Activated CD4-positive, alpha-beta T cell treated with anti-CD3 and anti-CD28 coated beads, Interleukin-2, amount 10 ng/mL, durations not matched to agents 24 days and 14 days (primary cell): ENCODE data around the gene DEAF1. TPM values are rescaled to one million over a fixed set of nuclear protein-coding genes. Genes with fewer than 3 reads are reported as not detected.

Experiments
- DNase-seq: peaks from one replicate; pipeline ENCODE4 v3.0.0; 2022
- H3K27ac Mint-ChIP-seq: one replicate; pipeline ENCODE4 v1.8.0; 2022; ENCODE audit warnings: mild to moderate bottlenecking, mixed read lengths
- H3K27me3 Mint-ChIP-seq: one replicate; pipeline ENCODE4 v1.8.0; 2022; ENCODE audit warnings: mixed read lengths
- H3K36me3 Mint-ChIP-seq: one replicate; pipeline ENCODE4 v1.8.0; 2022; ENCODE audit warnings: low read depth, mild to moderate bottlenecking, mixed read lengths
- H3K4me1 Mint-ChIP-seq: one replicate; pipeline ENCODE4 v1.8.0; 2021; ENCODE audit warnings: mixed read lengths
- H3K4me3 Mint-ChIP-seq: one replicate; pipeline ENCODE4 v1.8.0; 2022; ENCODE audit warnings: mild to moderate bottlenecking, moderate library complexity, mixed read lengths
- H3K9me3 Mint-ChIP-seq: one replicate; pipeline ENCODE4 v1.8.0; 2021; ENCODE audit warnings: mixed read lengths
- intact Hi-C: fragments of 100-400 bp; cut with micrococcal nuclease; formaldehyde crosslinking; loops from one replicate; pipeline ENCODE4 v1.15.1; 2023
- total RNA-seq: library from RNA; stranded (reverse); gene quantifications from 2 replicates; pipeline ENCODE4 v1.2.3, GENCODE V29; 2022

DEAF1 gene
- total RNA-seq, 1 donor from 2014 or later = 66.3 TPM

DNA sequence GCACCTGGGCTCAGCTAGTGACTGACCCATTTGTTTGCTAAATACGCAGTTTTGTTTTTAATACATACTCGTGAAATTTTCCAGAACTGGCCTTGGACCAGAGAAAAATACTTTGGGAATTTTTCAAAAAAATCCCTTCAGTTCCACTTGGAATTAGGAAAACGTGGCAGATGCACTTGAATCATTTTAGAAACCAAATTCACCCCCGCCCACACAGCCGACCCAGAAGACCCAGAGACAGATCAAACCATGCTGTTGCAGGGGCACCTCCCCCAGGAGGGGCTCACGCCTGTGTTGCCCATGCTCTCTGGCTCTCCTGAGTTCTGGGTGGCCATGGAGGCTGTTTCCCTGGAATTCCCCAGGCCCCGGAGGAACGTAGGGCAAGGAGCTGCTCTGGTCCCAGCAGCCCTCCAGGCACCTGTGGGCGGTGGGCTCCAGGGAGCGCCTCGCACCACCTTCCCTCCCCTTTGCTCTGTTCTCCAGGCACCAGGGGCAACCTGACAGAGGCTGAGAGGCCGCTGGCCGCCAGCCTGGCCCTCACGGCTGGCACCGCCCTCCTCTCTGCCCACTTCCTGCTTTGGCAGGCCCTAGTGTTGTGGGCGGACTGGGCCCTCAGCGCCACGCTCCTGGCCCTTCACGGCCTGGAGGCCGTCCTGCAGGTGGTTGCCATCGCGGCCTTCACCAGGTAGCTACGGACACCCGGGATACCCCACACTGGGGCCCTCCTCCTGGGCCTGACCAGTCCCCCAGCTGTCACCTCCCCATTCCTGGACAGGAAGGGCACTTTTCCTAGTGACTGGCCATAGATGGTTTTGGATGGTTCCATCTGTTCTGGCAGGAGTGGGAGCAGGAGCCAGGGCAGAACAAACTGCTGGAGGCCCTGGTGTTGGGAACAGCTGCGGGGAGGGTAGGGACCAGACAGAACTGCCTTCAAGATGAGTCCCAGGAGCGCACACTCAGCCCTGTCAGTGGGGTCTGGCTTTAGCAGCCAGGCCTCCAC, 7.7 kb upstream of the DEAF1 start:
- H3K27me3 Mint-ChIP-seq = peaks cover 11% of the 10 kb centered on the region
- intact Hi-C loops = no loop called here
- peaks cover 3% of the 10 kb centered on the region for H3K36me3 Mint-ChIP-seq
- peaks cover 7% of the 10 kb centered on the region for H3K4me1 Mint-ChIP-seq
- H3K27ac Mint-ChIP-seq = no peak overlapping the region
- no peak for DNase-seq
- H3K9me3 Mint-ChIP-seq = no peaks in the 10 kb centered on the region
- no peak overlapping the region for H3K4me3 Mint-ChIP-seq

DNA sequence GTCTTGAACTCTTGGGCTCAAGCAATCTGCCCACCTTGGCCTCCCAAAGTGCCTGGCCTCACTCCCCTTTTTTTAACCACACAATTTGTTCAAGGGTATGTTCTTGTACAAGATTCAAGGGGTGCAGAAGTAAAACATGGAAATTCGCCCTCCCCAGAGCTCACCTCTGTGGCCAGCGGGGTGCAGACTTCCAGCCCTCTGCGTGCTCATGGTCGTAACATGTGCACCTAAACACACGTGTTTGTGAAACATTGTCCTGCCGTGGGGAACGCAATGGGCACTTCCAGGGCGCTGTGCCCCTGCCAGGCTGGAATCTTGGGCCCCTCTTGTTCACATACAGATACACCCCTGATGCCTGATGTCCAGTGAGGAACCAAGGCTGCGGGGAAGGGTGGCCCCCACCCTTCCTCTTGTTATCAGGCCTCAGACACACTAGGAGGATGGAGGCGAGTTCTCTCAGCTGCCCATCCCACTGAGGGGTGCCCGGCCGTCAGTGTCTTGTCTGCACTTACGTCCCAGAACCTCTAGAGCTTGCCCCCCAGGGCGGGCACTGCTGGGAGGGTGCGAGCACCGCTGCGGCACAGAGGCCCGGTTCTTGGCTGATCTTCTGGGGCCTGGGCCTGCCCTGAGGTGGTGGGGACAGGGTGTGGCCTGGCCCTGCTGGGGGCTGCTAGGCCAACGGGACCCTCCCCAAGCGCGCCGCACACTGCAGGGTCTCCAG, 6.9 kb upstream of the DEAF1 start:
- H3K36me3 Mint-ChIP-seq = peaks cover 3% of the 10 kb centered on the region
- intact Hi-C loops = no loop called here
- peaks cover 4% of the 10 kb centered on the region for H3K27me3 Mint-ChIP-seq
- H3K27ac Mint-ChIP-seq = no peak overlapping the region
- no peak overlapping the region for H3K4me3 Mint-ChIP-seq
- H3K9me3 Mint-ChIP-seq = no peaks in the 10 kb centered on the region
- H3K4me1 Mint-ChIP-seq = peaks cover 13% of the 10 kb centered on the region
- DNase-seq = no peak

DNA sequence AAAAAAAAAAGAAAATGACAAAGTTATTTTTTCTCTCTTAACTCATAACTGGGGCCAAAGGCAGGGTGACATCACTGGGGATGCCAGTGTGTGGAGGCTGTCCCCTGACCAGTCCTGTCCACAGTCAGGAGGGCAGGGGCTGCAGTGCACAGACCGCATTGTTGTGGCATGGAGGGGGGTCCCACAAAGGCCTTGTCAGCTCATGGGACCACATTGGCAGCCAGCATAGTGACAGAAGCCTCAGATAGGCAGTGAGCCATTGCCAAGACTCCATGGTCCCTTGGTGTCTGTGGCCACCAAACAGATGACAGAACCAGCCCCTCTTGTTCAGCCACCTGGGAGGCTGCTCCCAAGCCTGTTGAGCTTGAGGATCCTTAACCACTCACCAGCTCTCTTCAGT, 4.7 kb upstream of the DEAF1 start:
- Mint-ChIP-seq H3K27me3 (no peaks in the 10 kb centered on the region), H3K9me3 (no peaks in the 10 kb centered on the region), H3K4me1 (peaks cover 14% of the 10 kb centered on the region), H3K36me3 (peaks cover 3% of the 10 kb centered on the region), H3K27ac (no peak overlapping the region), H3K4me3 (no peak overlapping the region)
- intact Hi-C loops = loop anchor here (5.0 kb wide), 2 partner anchors 98 to 162 kb away; partner anchors contain the start of genes HRAS, LRRC56 and SLC25A22
- no peak for DNase-seq

DNA sequence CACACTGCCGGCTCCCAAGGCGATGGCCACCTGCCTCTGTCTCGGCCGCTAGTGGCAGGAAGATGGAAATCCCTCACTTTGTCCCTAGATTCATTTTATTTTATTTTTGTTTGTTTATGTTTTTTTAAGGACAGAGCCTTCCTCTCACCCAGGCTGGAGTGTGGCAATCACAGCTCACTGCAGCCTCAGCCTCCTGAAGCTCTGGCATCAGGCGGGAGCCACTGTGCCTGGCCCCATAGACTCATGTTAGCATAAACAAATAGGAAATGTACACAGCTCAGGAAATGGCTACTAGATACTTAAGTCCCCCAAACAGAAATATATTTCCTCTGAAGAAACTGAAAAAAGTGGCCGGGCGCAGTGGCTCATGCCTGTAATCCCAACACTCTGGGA, 4.1 kb upstream of the DEAF1 start:
- H3K9me3 Mint-ChIP-seq = no peaks in the 10 kb centered on the region
- no peak for DNase-seq
- H3K4me3 Mint-ChIP-seq = no peak overlapping the region
- intact Hi-C loops = loop anchor here (5.0 kb wide), 2 partner anchors 98 to 162 kb away; partner anchors contain the start of genes HRAS, LRRC56 and SLC25A22
- no peaks in the 10 kb centered on the region for H3K27me3 Mint-ChIP-seq
- peaks cover 14% of the 10 kb centered on the region for H3K4me1 Mint-ChIP-seq
- H3K27ac Mint-ChIP-seq = no peak overlapping the region
- peaks cover 3% of the 10 kb centered on the region for H3K36me3 Mint-ChIP-seq

DNA sequence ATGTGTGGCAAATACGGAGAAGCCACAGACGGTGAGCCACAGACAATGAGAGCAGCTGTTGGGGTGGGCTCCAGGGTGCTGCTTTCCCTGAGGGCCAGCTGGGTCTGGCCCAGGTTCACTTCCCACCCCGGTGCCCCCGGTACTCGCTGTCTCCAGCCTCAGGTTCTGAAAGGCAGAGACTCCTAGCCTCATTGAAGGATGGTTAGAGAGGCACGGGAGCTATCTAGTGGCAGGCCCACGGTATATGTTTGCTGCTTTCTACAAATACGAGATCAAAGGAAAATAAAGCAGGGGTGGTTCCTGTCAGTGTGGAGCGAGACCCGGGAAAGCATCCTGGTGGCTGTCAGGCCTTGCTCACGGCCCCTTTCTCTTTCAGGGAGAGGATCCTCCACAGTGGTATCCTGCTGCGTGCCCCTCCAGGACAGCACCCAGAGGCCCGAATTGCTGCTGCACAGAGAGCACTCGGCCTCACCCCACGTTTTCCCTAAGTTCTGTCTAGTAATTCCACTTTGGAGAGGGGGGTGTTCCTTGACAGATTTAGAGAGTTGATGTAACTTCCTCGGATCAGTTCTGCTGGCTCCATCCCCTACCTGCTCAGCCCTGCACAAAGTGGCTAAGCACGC, 3.6 kb upstream of the DEAF1 start:
- no peak for DNase-seq
- peaks cover 15% of the 10 kb centered on the region for H3K4me1 Mint-ChIP-seq
- no peaks in the 10 kb centered on the region for H3K9me3 Mint-ChIP-seq
- no peaks in the 10 kb centered on the region for H3K27me3 Mint-ChIP-seq
- H3K27ac Mint-ChIP-seq = no peak overlapping the region
- intact Hi-C loops = loop anchor here (5.0 kb wide), 2 partner anchors 99 to 161 kb away; partner anchors contain the start of genes HRAS, LRRC56 and SLC25A22
- H3K4me3 Mint-ChIP-seq = no peak overlapping the region
- H3K36me3 Mint-ChIP-seq = peaks cover 3% of the 10 kb centered on the region

DNA sequence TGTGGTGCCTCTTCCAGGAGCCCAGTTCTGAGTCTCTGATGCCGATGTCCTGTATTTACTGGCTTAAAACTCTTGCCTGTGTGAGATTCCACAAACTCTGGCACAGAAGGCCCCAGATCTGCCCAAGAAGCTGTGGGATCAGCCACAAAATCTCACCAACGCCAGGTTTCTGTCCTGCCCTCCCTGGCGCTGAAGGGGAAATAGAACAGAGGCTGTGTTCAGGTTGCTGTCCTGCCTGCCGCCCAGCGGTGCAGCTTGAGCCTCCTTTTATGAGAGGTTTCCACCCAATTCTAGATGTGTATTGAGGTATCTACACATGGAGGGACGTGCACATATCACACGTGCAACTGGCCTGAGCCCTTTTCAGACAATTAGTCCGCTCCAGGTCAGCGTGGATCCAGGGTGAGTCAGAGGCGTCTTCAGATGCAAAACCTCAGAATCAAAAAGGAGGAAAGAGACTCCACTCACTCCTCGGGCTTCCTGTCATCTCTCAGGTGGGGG, 2.8 kb upstream of the DEAF1 start:
- no peak for DNase-seq
- Mint-ChIP-seq H3K36me3 (peaks cover 5% of the 10 kb centered on the region), H3K4me1 (peaks cover 23% of the 10 kb centered on the region), H3K4me3 (peak overlapping the region; percentile 24), H3K27ac (peak overlapping the region; percentile 47), H3K9me3 (no peaks in the 10 kb centered on the region), H3K27me3 (no peaks in the 10 kb centered on the region)
- intact Hi-C loops = loop anchor here (5.0 kb wide), 2 partner anchors 99 to 161 kb away; partner anchors contain the start of genes HRAS, LRRC56 and SLC25A22

DNA sequence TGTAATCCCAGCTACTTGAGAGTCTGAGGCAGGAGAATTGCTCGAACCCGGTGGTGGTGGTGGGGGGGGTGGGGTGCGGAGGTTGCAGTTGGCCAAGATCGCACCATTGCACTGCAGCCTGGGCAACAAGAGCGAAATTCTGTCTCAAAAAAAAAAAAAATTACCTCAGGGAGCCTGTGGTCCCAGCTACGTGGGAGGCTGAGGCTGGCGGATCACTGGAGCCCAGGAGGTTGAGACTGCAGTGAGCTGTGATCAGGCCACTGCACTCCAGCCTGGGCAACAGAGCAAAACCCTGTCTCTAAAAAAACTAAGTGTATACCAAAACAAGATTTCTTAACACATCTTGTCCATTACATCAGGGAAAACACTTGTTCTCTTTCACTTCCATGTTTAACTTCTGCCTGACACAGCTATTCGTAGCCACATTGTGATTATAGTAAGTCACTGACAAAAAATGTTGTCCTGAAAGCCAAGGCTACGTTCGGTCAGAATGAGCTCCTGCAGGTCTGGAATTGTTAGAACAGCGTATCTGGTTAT, 2.0 kb upstream of the DEAF1 start:
- Mint-ChIP-seq H3K4me3 (peak overlapping the region; percentile 90), H3K36me3 (peaks cover 6% of the 10 kb centered on the region), H3K9me3 (no peaks in the 10 kb centered on the region), H3K27ac (peak overlapping the region; percentile 28), H3K4me1 (peaks cover 29% of the 10 kb centered on the region), H3K27me3 (no peaks in the 10 kb centered on the region)
- intact Hi-C loops = loop anchor here (5.0 kb wide), 2 partner anchors 100 to 160 kb away; partner anchors contain the start of genes HRAS, LRRC56 and SLC25A22
- DNase-seq = no peak

DNA sequence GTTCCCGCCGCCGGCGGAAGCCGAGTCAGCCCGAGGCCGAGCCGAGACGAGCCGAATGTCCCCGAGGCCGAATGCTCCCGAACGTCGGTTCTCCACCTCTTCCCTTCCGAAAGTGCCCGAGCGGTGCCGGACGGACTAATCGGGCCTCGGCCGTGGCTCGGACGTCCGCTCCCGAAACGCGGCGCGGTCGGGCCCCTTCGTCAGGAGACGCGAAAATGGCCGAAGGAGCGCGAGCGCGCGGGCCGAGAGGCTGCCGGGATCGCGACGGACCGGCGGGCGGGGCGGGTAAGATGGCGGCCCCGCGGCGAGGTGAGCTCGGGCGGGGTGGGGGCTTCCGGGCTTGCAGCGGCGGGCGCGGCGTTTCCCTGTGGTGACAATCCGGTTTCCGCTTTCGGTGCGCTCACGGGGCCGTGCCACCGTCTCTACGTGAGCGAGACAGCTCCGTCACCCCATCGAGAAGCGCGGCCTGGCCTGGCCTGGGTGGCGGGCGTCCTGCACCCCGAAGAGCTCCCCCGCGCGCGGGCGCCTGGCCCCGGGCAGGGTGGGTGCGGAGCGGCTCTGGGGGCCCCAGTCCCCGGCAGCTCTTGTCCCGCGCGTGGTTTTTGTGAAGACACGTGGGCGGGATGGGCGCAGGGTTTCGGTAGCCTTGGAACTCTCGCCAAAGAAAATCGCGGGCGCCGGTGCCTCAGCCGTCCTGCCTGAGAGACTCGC, 671 bp upstream of the DEAF1 start, which contains the start of gene TMEM80:
TMEM80 (plus strand) TSS at position 279 of the 711 bp plus-strand sequence; CDS start at position 291, 12 bp downstream.
- Mint-ChIP-seq H3K9me3 (no peaks in the 10 kb centered on the region), H3K27me3 (no peaks in the 10 kb centered on the region), H3K4me3 (peak within 1 kb of the TSS; percentile 90), H3K36me3 (peaks cover 10% of the 10 kb centered on the region), H3K4me1 (peaks cover 42% of the 10 kb centered on the region), H3K27ac (peak within 1 kb of the TSS; percentile 94)
- DNase-seq = peak; percentile 99
- intact Hi-C loops = loop anchor here (1.0 to 5.0 kb wide), 4 partner anchors 31 to 158 kb away; partner anchors contain the start of genes HRAS, LRRC56, PHRF1 and SLC25A22

DNA sequence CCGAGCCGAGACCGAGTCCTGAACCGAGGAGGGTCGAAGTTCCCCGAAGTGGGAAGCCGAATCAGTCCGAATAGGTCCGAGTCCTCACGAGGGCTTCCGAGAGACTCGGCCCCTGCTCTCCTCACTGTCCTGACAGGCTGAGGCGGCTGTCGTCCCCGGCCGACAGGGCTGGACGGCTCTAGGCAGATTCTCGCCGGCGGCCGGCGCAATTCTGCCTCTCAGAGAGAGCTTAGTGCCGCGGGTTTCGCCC, 191 bp upstream of the DEAF1 start:
- peak overlapping the region; percentile 94 for H3K27ac Mint-ChIP-seq
- peak overlapping the region; percentile 90 for H3K4me3 Mint-ChIP-seq
- no peaks in the 10 kb centered on the region for H3K9me3 Mint-ChIP-seq
- no peaks in the 10 kb centered on the region for H3K27me3 Mint-ChIP-seq
- no peak for DNase-seq
- peaks cover 9% of the 10 kb centered on the region for H3K36me3 Mint-ChIP-seq
- intact Hi-C loops = loop anchor here (1.0 to 5.0 kb wide), 4 partner anchors 32 to 158 kb away; partner anchors contain the start of genes HRAS, LRRC56, PHRF1 and SLC25A22
- peaks cover 45% of the 10 kb centered on the region for H3K4me1 Mint-ChIP-seq

DNA sequence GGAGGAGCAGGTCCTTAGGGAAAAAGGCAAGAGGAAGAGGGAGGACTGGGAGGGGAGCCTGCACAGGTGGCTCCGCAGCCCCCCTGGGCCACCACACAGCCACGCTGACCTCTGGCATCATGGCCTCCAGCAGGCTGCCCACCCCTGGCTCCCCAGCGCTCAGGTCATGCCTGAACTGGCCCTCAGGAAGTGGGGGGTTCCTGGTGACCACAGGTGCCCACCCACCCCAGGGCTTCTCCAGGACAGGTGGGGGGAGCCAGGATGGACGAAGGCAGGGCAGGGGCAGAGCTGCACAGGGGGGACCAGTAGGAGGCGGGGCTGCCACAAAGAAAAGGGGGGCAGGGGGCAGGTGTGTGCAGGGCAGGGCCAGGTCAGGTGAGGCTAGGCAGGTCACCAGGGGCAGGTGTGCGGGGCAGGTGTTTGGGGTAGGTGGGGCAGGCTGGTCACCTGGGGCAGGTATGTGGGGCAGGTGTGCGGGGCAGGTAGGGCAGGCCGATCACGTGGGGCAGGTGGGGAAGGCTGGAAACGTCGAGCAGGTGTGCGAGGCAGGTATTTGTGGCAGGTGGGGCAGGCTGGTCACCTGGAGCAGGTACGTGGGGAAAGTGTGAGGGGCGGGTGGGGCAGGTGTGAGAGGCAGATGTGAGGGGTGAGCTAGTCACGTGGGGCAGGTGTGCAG, 997 bp downstream of the DEAF1 start:
- Mint-ChIP-seq H3K36me3 (peaks cover 17% of the 10 kb centered on the region), H3K27me3 (no peaks in the 10 kb centered on the region), H3K9me3 (no peaks in the 10 kb centered on the region), H3K4me3 (peak overlapping the region; percentile 90), H3K27ac (peak overlapping the region; percentile 90), H3K4me1 (peaks cover 45% of the 10 kb centered on the region)
- intact Hi-C loops = loop anchor here (2.0 kb wide), 1 partner anchor 33 kb away; no protein-coding TSS in a partner anchor
- DNase-seq = peak; percentile 60

DNA sequence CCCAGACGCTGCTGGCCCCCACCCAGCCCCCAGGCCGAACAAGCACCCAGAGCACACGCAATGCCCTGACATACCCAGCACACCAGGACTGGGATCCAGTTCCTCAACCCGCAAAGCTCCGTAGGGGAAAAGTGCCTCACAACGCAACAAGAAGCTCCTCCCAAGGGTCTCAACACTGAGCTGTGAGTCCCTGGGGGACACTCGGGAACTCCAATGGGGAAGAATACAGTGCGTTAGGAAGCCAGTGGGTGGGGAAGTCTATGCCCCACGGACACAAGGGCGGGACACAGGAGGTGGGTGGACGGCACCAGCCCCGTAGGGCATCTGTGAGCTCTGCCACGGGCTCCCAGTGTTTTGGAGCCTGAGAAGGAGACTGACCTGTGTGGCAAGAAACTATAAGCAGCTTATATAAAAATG, 1.6 kb downstream of the DEAF1 start:
- H3K4me1 Mint-ChIP-seq = peaks cover 45% of the 10 kb centered on the region
- peak overlapping the region; percentile 90 for H3K4me3 Mint-ChIP-seq
- H3K27ac Mint-ChIP-seq = peak overlapping the region; percentile 90
- intact Hi-C loops = no loop called here
- peak; percentile 69 for DNase-seq
- no peaks in the 10 kb centered on the region for H3K27me3 Mint-ChIP-seq
- H3K9me3 Mint-ChIP-seq = no peaks in the 10 kb centered on the region
- H3K36me3 Mint-ChIP-seq = peaks cover 18% of the 10 kb centered on the region

DNA sequence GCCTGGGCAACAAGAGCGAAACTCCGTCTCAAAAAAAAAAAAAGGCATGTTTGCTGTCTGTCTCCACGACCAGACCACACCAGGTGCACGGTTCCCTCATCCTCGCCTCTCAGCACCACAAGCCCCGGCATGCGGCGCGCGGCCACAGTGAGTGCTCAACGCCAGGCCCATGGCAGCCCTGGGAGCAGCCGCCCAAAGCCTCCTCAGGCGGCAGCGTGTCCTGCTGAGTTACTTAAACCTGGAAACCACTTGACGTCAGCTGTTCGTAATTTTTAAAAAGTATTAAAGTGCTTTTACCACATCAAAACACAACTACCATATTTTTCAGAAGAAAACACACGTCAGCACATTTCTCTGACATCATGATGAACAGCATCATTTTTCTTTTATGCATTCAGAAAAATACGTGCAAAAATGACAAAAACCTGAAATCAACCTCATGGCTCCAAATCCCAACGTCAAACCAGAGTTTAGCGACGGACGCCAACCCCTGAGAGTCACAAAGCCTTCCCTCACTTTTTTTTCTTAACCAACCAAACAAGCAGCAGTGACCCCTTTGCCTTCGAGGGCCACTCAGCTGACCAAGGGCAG, 2.1 kb downstream of the DEAF1 start:
- Mint-ChIP-seq H3K36me3 (peaks cover 21% of the 10 kb centered on the region), H3K27ac (peak overlapping the region; percentile 90), H3K4me1 (peaks cover 42% of the 10 kb centered on the region), H3K27me3 (no peaks in the 10 kb centered on the region), H3K9me3 (no peaks in the 10 kb centered on the region), H3K4me3 (peak overlapping the region; percentile 90)
- peak; percentile 84 for DNase-seq
- intact Hi-C loops = no loop called here
